ENCODE measurements around the gene TFB2M.

GRCh38 chr1:246608616-246609376 lies 42.7 kb upstream of the TFB2M start:
- TF ChIP-seq CTCF (conservative IDR thresholded peaks at IDR 0.05; ENCODE audit: low read length) (no peak), EZH2phosphoT487 (IDR thresholded peaks at IDR 0.05; ENCODE audit: borderline replicate concordance) (no peak)
